ENCODE data around the gene EXOC2. TPM values are rescaled to one million over a fixed set of nuclear protein-coding genes. Genes with fewer than 3 reads are reported as not detected.

Gene EXOC2
- total and polyA plus RNA-seq, 10 of the 15 experiments (the other 5 are each of a cell fraction or from before 2014, with no cell fraction given), result 8.7 to 32.8 (median 20.7) TPM

- no peak for TF ChIP-seq PAX8 (IDR thresholded peaks at IDR 0.05)
Observed at GRCh38 chr6:444653-445275, 248.2 kb downstream of the EXOC2 start (continued).

GRCh38 chr6:443621-444159 lies 249.2 kb downstream of the EXOC2 start:
- ATAC-seq (no peak), FAIRE-seq (no peak), DNase-seq (ENCODE audit: low read depth, low spot score) (no peak)
- H3K4me2 ChIP-seq (ENCODE audit: control insufficient read depth, insufficient read depth), result no peak overlapping the region
- ChIA-PET RAD21 (ENCODE audit: unreplicated experiment) (no interaction called here), CTCF (no interaction called here), POLR2A (no interaction called here), SMC1A (ENCODE audit: uncharacterized antibody, unreplicated experiment) (no interaction called here)
- in situ Hi-C loops (cut with MboI) (no loop called here), intact Hi-C loops (cut with micrococcal nuclease; ENCODE audit: unreplicated experiment) (no loop called here)
- H4K20me1 ChIP-seq (ENCODE audit: control insufficient read depth, insufficient read depth), result no peaks in the 10 kb centered on the region
- H3K4me3 ChIP-seq, result no peak overlapping the region
- TF ChIP-seq HSF1 (IDR thresholded peaks at IDR 0.05; ENCODE audit: low read depth, low read length), result no peak
- no peak overlapping the region for H2AFZ ChIP-seq (ENCODE audit: control insufficient read depth, low read depth, low read length)
- WGBS (ENCODE audit: insufficient coverage, insufficient replicate concordance, low lambda C conversion rate, missing lambda C conversion rate), result 65% methylated on average over 19 of the region's 19 CpGs
- no peaks in the 10 kb centered on the region for H3K36me3 ChIP-seq (ENCODE audit: control insufficient read depth in 2 of 2, insufficient read depth in 2 of 2, low read length in 1 of 2)
- no peak overlapping the region for H3K27ac ChIP-seq (ENCODE audit: control insufficient read depth, insufficient read depth)
- no peak overlapping the region for H3K9ac ChIP-seq (ENCODE audit: control insufficient read depth, insufficient read depth, low read length)
- peaks cover 10% of the 10 kb centered on the region; the same call in 1 of the 2 replicates for H3K4me1 ChIP-seq (ENCODE audit: control insufficient read depth, insufficient read depth, low read length)
- H3K9me3 ChIP-seq (replicated peaks; ENCODE audit: control insufficient read depth, insufficient read depth, low read length), result no peaks in the 10 kb centered on the region
- no peaks in the 10 kb centered on the region for H3K79me2 ChIP-seq (ENCODE audit: control insufficient read depth, insufficient read depth, low read length)
- BruUV-seq (replicated peaks), result no TSS peak
- no peaks in the 10 kb centered on the region for H3K27me3 ChIP-seq (replicated peaks in 1 of 2; ENCODE audit: control insufficient read depth in 2 of 2, insufficient read depth in 2 of 2, low read length in 1 of 2)
